CD14-positive monocyte (primary cell): Measurements from ENCODE around the gene ARRB1. TPM values are rescaled to one million over a fixed set of nuclear protein-coding genes. Genes with fewer than 3 reads are reported as not detected.

Source experiments
- DNase-seq, 3 donors: peaks; one replicate each; pipeline ENCODE4 v3.0.0-alpha.2; 2011 to 2022
- H2AFZ ChIP-seq: 2 replicates; pipeline ENCODE4 v1.6.0; 2012; ENCODE audit warnings: mild to moderate bottlenecking, low read depth, low read length, inconsistent platforms; ENCODE audit not compliant: insufficient read depth, poor library complexity, severe bottlenecking
- H3K27ac ChIP-seq, 2 donors: 1 replicate in 1 of 2; 2 replicates in 1 of 2; pipeline ENCODE4 v1.5.1; 2012 to 2013; ENCODE audit warnings: low read length in 2 of 2, control low read depth in 1 of 2, inconsistent platforms in 1 of 2, low read depth in 1 of 2, mild to moderate bottlenecking in 1 of 2
- H3K27me3 ChIP-seq, 2 donors: one replicate each; pipeline versions ENCODE4 v1.6.0 to v1.6.1; 2011 to 2013; ENCODE audit warnings: low read length in 2 of 2; ENCODE audit not compliant: control insufficient read depth in 2 of 2, insufficient read depth in 2 of 2
- H3K36me3 ChIP-seq, 2 donors: replicated peaks in 1 of 2; 1 replicate in 1 of 2; 2 replicates in 1 of 2; pipeline versions ENCODE4 v1.5.1 to v1.6.1; 2012 to 2013; ENCODE audit warnings: low read length in 2 of 2, control low read depth in 1 of 2, inconsistent platforms in 1 of 2, mild to moderate bottlenecking in 1 of 2; ENCODE audit not compliant: insufficient read depth in 2 of 2, control insufficient read depth in 1 of 2
- H3K4me1 ChIP-seq, 2 donors: 1 replicate in 1 of 2; 2 replicates in 1 of 2; pipeline versions ENCODE4 v1.5.1 to v1.6.1; 2012 to 2013; ENCODE audit warnings: low read length in 2 of 2, control low read depth in 1 of 2, inconsistent platforms in 1 of 2, mild to moderate bottlenecking in 1 of 2, moderate library complexity in 1 of 2; ENCODE audit not compliant: insufficient read depth in 2 of 2, control insufficient read depth in 1 of 2
- H3K4me2 ChIP-seq: replicated peaks from 2 replicates; pipeline ENCODE3; 2012; ENCODE audit warnings: low read length, moderate library complexity, mild to moderate bottlenecking; ENCODE audit not compliant: poor library complexity, severe bottlenecking; ENCODE audit errors: extremely low read depth
- H3K4me3 ChIP-seq, 3 experiments: fragments of 200-600 bp in 1 of 3; sonication (generic) in 1 of 3; replicated peaks in 1 of 3; 1 replicate in 2 of 3; 2 replicates in 1 of 3; pipeline ENCODE4 v1.5.1; 2011 to 2013; ENCODE audit warnings: low read length in 3 of 3, mild to moderate bottlenecking in 3 of 3, control low read depth in 2 of 3, low read depth in 2 of 3, inconsistent platforms in 1 of 3, moderate library complexity in 1 of 3
- H3K79me2 ChIP-seq: 2 replicates; pipeline ENCODE4 v1.6.0; 2012; ENCODE audit warnings: mild to moderate bottlenecking, control low read depth, inconsistent platforms, low read length, moderate library complexity; ENCODE audit not compliant: insufficient read depth
- H3K9ac ChIP-seq: 2 replicates; pipeline ENCODE4 v1.6.0; 2017; ENCODE audit warnings: low read length, mild to moderate bottlenecking; ENCODE audit not compliant: insufficient read depth, poor library complexity, severe bottlenecking
- H3K9me3 ChIP-seq, 2 donors: replicated peaks in 1 of 2; 1 replicate in 1 of 2; 2 replicates in 1 of 2; pipeline versions ENCODE4 v1.5.1 to v1.6.1; 2012 to 2013; ENCODE audit warnings: low read length in 2 of 2, control low read depth in 1 of 2; ENCODE audit not compliant: control insufficient read depth in 1 of 2, insufficient read depth in 1 of 2
- H4K20me1 ChIP-seq: 2 replicates; pipeline ENCODE4 v1.6.0; 2012; ENCODE audit warnings: mild to moderate bottlenecking, low read length, control low read depth, moderate library complexity; ENCODE audit not compliant: insufficient read depth
- H3K27ac Mint-ChIP-seq, 7 donors: one replicate each; pipeline ENCODE4 v1.8.0; 2020; ENCODE audit warnings: mild to moderate bottlenecking in 7 of 7, mixed read lengths in 7 of 7, moderate library complexity in 6 of 7, inconsistent platforms in 2 of 7
- H3K27me3 Mint-ChIP-seq, 3 donors: one replicate each; pipeline ENCODE4 v1.8.0; 2021 to 2022; ENCODE audit warnings: low read depth in 3 of 3, mild to moderate bottlenecking in 3 of 3, mixed read lengths in 3 of 3, moderate library complexity in 3 of 3, inconsistent platforms in 1 of 3
- H3K36me3 Mint-ChIP-seq, 2 donors: one replicate each; pipeline ENCODE4 v1.8.0; 2020; ENCODE audit warnings: mixed read lengths in 2 of 2, inconsistent platforms in 1 of 2, mild to moderate bottlenecking in 1 of 2
- H3K4me1 Mint-ChIP-seq: one replicate; pipeline ENCODE4 v1.8.0; 2020; ENCODE audit warnings: mild to moderate bottlenecking, mixed read lengths
- H3K4me3 Mint-ChIP-seq, 2 donors: one replicate each; pipeline ENCODE4 v1.8.0; 2020; ENCODE audit warnings: mild to moderate bottlenecking in 2 of 2, mixed read lengths in 2 of 2, moderate library complexity in 1 of 2
- H3K9me3 Mint-ChIP-seq, 7 donors: one replicate each; pipeline ENCODE4 v1.8.0; 2020 to 2022; ENCODE audit warnings: mixed read lengths in 7 of 7, mild to moderate bottlenecking in 6 of 7, moderate library complexity in 6 of 7, inconsistent platforms in 2 of 7
- CTCF ChIP-seq: fragments of 200-600 bp; IDR thresholded peaks from one replicate; pipeline ENCODE4 v1.8.0; 2022; ENCODE audit warnings: antibody characterized with exemption, mild to moderate bottlenecking
- WGBS: methylation state at CpG from one replicate; pipeline ENCODE4 v1.1.5; 2013; ENCODE audit warnings: missing lambda C conversion rate; ENCODE audit not compliant: insufficient coverage; 5-methylcytosine and 5-hydroxymethylcytosine counted together
- intact Hi-C, 2 donors: fragments of 100-400 bp; cut with micrococcal nuclease; formaldehyde crosslinking; loops; one replicate each; pipeline versions ENCODE4 v1.15.0 to v1.15.1; 2023
- polyA plus RNA-seq, 3 donors: library from polyadenylated mRNA; depleted of rRNA in 1 of 3; unstranded in 2 of 3; stranded (reverse) in 1 of 3; fragments of 300-500 nt in 2 of 3; fragments of >200 nt in 1 of 3; fragmentation: Illumina TruSeq in 2 of 3; gene quantifications; 1 replicate in 2 of 3; 2 replicates in 1 of 3; pipeline ENCODE4 v1.2.3, GENCODE V29; 2012 to 2021

Gene ARRB1
- polyA plus RNA-seq, 3 donors = 52.6 to 114 (median 66.5) TPM

DNA sequence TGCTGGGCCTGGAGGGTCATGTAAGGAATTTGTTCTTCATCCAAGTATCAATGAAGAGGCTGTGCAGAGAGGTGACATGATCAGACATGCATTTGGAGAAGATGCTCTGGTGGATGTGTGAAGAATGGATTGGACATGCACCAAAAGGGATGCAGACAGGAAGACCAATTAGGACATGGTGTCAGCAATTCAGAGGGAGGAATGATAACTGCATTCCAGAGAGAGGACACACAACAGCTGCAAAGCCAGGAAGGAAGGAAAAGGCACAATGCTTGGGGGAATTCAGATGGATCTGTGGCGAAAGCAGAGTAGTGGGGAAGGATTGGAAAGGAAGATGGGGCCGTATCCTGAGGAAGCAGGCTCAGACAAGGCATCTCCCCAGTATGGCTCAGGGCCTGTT lies 5.2 kb upstream of the ARRB1 start:
- TF ChIP-seq CTCF = no peak
- Mint-ChIP-seq H3K27ac (no peak overlapping the region), H3K36me3 (peaks cover 2 to 4% of the 10 kb centered on the region in 2 donors), H3K4me1 (peaks cover 34% of the 10 kb centered on the region), H3K4me3 (no peak overlapping the region), H3K27me3 (peaks cover 3 to 9% (median 4%) of the 10 kb centered on the region in 3 donors), H3K9me3 (peaks cover 0 to 3% (median 0%) of the 10 kb centered on the region in 7 donors)
- Histone ChIP-seq H3K4me2 (no peak overlapping the region), H3K36me3 (no peaks in the 10 kb centered on the region), H3K9me3 (no peaks in the 10 kb centered on the region), H3K27ac (no peak overlapping the region), H3K9ac (no peak overlapping the region), H2AFZ (no peak overlapping the region), H3K4me1 (peaks cover 20 to 21% of the 10 kb centered on the region in 2 donors), H3K27me3 (no peaks in the 10 kb centered on the region), H3K4me3 (no peak overlapping the region), H4K20me1 (no peaks in the 10 kb centered on the region), H3K79me2 (peaks cover 17% of the 10 kb centered on the region)
- WGBS = 100% methylated on average over 2 of the region's 2 CpGs
- DNase-seq = no peak
- intact Hi-C loops = no loop called here

DNA sequence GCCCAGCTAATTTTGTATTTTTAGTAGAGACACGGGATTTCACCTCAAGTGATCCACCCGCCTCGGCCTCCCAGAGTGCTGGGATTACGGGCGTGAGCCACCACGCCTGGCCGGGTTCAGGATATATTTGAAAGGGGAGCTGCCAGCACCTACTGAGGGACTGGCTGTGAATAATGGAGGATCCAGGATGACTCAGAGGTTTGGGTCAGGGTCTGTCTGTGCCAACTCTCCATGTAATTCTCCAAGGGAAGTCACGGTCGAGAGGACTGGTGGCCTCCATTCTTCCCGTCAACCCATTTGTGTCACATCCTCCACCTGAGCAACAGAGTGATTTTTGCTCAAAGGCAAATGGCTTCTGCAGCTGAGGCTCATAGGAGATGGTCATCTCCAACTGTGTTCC lies 3.6 kb upstream of the ARRB1 start:
- Histone ChIP-seq H3K4me1 (peaks cover 15 to 31% of the 10 kb centered on the region in 2 donors), H3K9ac (no peak overlapping the region), H3K79me2 (peaks cover 32% of the 10 kb centered on the region), H2AFZ (no peak overlapping the region), H4K20me1 (peaks cover 10% of the 10 kb centered on the region), H3K4me3 (no peak overlapping the region), H3K9me3 (no peaks in the 10 kb centered on the region), H3K27ac (no peak overlapping the region), H3K36me3 (no peaks in the 10 kb centered on the region), H3K27me3 (no peaks in the 10 kb centered on the region), H3K4me2 (no peak overlapping the region)
- H3K4me3 Mint-ChIP-seq = no peak overlapping the region
- WGBS = 98% methylated on average over 5 of the region's 10 CpGs
- H3K27me3 Mint-ChIP-seq = peaks cover 3 to 9% (median 4%) of the 10 kb centered on the region in 3 donors
- no peak for TF ChIP-seq CTCF
- H3K27ac Mint-ChIP-seq = no peak overlapping the region
- H3K4me1 Mint-ChIP-seq = peaks cover 36% of the 10 kb centered on the region
- intact Hi-C loops = no loop called here
- peaks cover 0 to 4% (median 0%) of the 10 kb centered on the region in 7 donors for H3K9me3 Mint-ChIP-seq
- peaks cover 6 to 7% of the 10 kb centered on the region in 2 donors for H3K36me3 Mint-ChIP-seq
- no peak for DNase-seq
